ENCODE measurements around the gene GAL3ST1. TPM values are rescaled to one million over a fixed set of nuclear protein-coding genes. Genes with fewer than 3 reads are reported as not detected.
"Not testable (repeated sequence)": the region's sequence is repeated elsewhere in the genome, so short reads cannot be mapped to it uniquely, and the experiment has no call there.

GAL3ST1 gene
- polyA plus RNA-seq, 3 donors = 28.5 to 44.6 (median 36.9) TPM

GRCh38 chr22:30542811-30543188 is 31.7 kb downstream of the GAL3ST1 start:
- no peak for DNase-seq

DNA sequence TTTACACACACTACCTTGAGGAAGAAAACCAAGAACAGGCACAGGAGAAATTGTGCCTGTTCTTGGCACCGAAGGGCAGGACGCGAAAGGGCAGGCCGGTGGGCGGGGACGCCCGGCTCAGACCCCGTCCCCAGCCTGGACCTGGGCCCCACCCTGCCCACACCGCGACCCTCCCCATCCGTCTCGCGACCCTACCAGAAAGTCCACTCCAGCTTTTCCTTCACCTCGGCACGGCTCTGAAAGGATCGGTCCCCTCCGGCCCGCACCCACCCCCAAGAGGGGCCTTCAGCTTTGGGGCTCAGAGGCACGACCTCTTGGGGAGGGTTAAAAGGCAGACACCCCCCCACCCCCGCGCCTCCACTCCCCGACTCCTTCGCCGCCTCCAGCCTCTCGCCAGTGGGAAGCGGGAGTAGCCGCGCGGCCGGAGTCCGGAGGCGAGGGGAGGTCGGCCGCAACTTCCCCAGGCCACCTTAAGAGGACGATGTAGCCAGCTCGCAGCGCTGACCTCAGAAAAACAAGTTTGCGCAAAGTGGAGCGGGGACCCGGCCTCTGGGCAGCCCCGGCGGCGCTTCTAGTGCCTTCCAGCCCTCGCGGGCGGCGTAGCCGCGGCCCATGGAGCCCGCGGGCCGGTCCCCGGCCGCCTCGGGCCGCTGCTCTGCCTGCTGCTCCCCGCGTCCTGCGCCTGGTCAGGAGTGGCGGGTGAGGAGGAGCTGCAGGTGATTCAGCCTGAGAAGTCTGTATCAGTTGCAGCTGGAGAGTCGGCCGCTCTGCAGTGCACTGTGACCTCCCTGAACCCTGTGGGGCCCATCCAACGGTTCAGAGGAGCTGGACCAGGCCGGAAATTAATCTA is 32.3 kb downstream of the GAL3ST1 start:
- no peak for DNase-seq

- not testable (repeated sequence) for DNase-seq
These were observed 33.0 kb downstream of the GAL3ST1 start for GRCh38 chr22:30541511-30541910.

DNA sequence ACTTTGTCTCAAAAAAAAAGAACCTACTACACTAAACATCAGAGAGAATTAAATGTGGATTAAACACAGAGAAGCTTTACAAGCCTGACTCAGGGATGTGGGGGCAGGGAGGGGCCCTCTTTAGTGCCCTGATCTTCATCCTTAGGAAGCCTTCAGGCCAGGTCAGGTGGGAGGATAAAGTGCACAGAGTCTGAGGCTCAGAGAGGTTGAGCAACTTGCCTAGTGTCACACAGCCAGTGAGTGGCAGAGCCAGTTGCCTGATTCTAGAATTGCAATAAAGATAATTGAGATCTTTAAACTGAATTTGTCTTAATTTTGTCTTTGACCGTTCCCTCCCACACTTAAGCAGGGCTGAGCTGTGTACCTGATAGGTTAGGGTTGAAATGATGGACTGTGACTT is 35.1 kb downstream of the GAL3ST1 start:
- DNase-seq = no peak

GRCh38 chr22:30538280-30538679 is 36.2 kb downstream of the GAL3ST1 start:
- DNase-seq = no peak

- DNase-seq = no peak
These were observed 37.3 kb downstream of the GAL3ST1 start for GRCh38 chr22:30537083-30537731.

DNA sequence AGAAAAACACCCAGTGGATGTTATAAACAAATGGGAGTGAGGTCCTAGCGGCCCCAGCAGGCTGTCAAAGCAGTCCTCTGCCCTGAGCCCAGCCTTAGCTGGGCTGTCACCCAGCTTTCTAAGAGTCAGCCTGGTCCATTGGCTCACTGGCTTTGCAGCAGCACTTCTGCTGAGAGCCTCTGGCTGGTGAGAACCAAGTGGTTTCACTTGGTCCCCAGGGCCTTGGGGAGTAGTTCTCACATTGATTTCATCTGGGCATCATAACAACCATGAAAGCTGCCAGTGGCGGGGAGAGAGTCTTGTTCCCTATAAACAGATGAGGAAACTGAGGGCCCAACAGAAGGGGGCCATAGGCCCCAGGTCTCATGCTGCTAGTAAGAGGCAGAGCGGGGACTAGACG is 39.3 kb downstream of the GAL3ST1 start:
- no peak for DNase-seq

DNA sequence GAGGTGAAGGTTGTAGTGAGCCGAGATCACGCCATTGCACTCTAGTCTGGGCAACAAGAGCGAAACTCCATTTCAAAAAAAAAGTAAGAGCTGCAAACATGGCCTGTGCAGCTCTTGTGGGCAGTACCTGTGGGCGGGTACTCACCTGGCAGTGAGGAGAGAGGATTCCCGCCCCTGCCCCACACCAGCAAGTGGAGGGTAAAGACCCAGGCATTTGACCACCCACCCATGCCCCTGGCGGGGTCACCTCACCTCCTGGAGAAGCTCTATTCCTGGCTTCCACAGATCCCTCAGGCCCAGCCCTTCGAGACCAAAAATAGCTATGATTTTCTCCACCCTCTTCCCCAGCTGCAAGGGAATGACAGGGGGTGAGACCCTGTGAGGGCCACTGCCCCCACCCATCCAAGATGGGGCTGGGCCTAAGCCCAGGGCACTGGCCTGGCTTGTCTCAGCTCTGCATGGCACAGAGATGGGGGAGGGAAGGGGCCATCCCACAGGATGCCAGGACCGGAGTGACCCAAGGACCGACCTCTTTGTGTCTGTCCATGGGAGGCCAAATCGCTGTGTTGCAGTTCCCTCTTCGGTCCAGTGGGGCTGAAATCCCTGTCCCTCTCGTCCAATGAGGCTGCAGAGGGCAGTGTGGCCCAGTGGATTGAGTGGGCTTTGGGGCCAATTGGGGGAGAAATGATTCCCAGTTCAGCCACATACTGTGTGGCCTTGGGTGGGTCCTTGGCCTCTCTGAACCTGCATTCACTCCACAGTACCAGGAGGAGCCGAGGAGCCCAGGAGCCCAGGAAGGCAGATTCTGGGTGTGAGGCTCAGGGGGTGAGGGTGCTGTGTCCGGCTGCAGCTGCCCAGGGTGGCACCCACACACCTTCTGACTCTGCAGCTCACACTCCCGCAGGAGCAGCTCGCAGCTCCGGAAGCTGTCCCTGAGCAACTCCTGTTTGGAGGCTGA is 42.5 kb downstream of the GAL3ST1 start:
- no peak for DNase-seq

DNA sequence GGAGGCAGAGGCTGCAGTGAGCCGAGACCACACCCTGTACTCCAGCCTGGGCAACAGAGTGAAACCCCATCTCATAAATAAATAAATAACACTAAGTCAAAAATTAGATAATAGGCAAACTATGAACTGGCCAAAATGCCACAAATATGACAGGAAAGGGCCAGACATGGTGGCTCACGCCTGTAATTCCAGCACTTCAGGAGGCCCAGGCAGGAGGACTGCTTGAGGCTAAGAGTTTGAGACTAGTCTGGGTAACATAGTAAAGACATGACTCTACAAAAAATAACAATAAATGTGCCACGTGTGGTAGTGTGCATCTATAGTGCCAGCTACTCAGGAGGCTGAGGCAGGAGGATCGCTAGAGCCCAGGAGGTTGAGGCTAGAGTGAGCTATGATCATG is 47.8 kb downstream of the GAL3ST1 start:
- DNase-seq = no peak

- DNase-seq = no peak
These were observed 50.6 kb downstream of the GAL3ST1 start for GRCh38 chr22:30523646-30524489.

DNA sequence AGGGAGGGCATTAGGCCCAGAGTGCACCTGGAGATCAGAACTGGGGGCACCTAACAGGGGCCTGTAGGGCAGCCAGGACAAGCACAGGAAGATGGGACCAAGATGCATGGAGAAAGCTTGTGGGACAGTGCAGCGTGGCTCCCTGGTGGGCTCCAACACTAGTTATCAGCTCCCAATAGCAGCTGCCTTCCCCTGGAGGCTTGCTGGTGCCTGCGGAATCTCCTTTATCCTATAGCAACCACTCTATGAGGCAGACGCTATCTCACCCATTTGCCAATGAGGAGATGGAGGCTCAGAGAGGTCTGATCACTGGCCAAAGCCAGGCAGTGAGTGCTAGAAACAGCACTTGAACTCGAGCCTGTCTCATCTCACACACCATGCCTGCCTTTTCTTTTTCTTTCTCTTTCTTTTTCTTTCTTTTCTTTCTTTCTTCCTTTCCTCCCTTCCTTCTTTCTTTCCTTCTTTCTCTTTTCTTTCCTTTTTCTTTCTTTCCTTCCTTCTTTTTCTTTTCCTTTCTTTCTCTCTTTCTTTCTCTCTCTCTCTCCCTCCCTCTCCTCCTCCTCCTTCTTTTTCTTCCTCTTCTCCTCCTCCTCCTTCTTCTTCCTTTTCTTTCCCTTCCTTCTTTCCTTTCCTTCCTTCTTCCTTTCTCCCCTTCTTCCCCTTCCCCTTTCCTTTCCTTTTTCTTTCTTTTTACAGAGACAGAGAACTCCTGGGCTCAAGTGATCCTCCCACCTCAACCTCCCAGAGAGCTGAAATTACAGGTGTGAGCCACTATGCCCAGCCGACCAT is 52.9 kb downstream of the GAL3ST1 start:
- no peak for DNase-seq

GRCh38 chr22:30519842-30520425 is 54.5 kb downstream of the GAL3ST1 start:
- no peak for DNase-seq

DNA sequence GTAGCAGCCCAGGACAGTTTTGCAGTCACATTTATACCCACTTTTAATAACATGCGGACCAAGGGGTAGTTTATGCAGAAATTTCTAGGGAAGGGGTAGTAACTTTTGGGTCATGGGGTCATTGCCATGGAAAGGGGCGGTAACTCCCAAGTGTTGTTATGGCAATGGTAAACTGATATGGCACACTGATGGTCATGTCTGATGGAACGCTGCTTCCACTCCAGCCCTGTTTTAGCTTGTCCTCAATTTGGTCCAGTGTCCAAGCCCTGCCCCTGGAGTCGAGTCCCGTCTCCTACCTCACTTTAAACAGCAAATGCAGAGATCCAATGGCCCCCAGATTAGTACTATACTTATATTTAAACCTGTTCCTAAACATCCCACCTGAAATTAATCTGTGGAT is 57.7 kb downstream of the GAL3ST1 start:
- no peak for DNase-seq

- no peak for DNase-seq
These were observed 58.2 kb downstream of the GAL3ST1 start for GRCh38 chr22:30516273-30516672.

DNA sequence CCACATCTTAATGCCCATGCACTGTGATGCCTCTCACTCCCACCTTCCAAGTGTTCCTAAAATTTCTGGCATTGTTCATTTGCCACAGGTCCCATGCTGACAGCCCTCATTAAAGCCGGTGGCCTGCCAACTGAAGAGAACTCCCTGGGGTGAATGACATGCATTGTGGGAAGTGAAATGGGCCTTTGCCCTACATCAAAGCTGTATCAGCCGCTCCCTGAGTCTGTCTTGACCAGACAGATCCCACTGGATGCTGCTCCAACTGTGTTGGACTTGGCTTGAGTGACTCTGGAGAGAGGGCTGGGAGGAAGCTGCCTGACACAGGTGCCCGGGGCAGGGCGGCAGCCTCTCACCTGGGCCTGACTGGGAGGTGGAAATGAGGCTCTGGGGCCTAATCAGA is 60.2 kb downstream of the GAL3ST1 start:
- DNase-seq = no peak

DNA sequence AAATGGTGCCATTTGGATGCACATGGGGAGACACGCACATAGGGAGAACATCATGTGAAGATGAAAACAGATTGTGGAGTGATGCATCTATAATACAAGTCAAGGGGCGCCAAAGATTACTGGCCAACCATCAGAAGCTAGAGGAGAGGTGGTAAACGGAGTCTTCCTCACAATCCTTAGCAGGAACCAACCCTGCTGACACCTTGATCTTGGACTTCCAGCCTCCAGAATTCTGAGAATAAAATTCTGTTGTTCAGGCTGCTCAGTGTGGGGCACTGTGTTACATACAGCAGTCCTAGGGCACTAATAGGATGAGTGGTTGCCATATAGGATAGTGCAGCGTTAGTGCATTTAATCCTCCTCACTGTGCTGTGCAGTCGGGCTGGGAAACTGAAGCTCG is 61.0 kb downstream of the GAL3ST1 start:
- no peak for DNase-seq

GRCh38 chr22:30511911-30512310 is 62.6 kb downstream of the GAL3ST1 start:
- no peak for DNase-seq

DNA sequence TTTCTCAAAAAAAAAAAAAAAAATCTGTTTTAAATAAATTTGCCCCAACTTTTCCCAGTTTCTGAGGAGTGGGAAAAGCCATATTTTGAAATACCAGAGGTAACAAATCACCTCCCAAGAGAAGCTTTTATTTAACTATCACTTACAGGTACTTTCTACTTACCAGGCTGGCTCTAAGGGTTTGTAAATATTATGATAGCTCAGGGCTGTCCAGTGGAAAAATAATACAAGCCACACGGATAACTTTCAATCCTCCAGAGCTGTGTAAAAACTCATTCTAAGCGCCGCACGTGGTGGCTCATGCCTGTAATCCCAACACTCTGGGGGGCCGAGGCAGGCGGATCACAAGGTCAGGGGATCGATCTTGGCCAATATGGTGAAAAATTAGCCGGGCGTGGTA is 63.4 kb downstream of the GAL3ST1 start:
- no peak for DNase-seq

DNA sequence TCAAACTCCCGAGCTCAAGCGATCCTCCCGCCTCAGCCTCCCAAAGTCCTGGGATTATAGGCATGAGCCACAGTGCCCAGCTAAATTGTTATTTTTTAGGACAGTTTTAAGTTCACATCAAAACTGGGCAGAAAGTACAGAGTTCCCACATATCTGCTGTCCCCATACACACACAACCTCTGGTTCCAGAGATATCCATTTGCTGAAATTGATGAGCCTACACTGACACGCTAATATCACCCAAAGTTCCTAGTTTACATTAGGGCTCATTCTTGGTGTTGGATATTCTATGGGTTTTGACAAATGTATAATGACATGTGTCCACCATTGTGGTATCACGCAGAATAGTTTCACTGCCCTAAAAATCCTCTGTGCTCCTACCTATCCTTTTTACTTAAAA is 66.2 kb downstream of the GAL3ST1 start:
- DNase-seq = no peak

- DNase-seq = no peak
These were observed 66.8 kb downstream of the GAL3ST1 start for GRCh38 chr22:30507670-30508069.

Data from renal pelvis (tissue), 4 donors.